NB4 (cell line): ENCODE data around the gene EHMT1.
"Not testable (repeated sequence)": the region's sequence is repeated elsewhere in the genome, so short reads cannot be mapped to it uniquely, and the experiment has no call there.

Experiments
- DNase-seq: peaks from one replicate; pipeline ENCODE4 v3.0.0; 2010; ENCODE audit warnings: low read depth
- H3K4me3 ChIP-seq: one replicate; pipeline ENCODE4 v1.5.1; 2011; ENCODE audit warnings: mild to moderate bottlenecking, low read depth, low read length, moderate library complexity
- MYC ChIP-seq: IDR thresholded peaks from 2 replicates; pipeline ENCODE4 v1.6.1; 2011; ENCODE audit warnings: low read depth, low read length
- POLR2A ChIP-seq: IDR thresholded peaks from 2 replicates; pipeline ENCODE4 v1.6.1; 2011; ENCODE audit warnings: mild to moderate bottlenecking; ENCODE audit not compliant: insufficient read length; ENCODE audit errors: extremely low read depth
- TF ChIP-seq, protein P1 (sequence below): IDR thresholded peaks from 2 replicates; pipeline ENCODE4 v1.6.1; 2011; ENCODE audit warnings: low read depth, low read length
- TF ChIP-seq, protein P2 (sequence below): IDR thresholded peaks from one replicate; pipeline ENCODE4 v1.5.1; 2012; ENCODE audit warnings: low read depth, low read length

EHMT1 gene

DNA sequence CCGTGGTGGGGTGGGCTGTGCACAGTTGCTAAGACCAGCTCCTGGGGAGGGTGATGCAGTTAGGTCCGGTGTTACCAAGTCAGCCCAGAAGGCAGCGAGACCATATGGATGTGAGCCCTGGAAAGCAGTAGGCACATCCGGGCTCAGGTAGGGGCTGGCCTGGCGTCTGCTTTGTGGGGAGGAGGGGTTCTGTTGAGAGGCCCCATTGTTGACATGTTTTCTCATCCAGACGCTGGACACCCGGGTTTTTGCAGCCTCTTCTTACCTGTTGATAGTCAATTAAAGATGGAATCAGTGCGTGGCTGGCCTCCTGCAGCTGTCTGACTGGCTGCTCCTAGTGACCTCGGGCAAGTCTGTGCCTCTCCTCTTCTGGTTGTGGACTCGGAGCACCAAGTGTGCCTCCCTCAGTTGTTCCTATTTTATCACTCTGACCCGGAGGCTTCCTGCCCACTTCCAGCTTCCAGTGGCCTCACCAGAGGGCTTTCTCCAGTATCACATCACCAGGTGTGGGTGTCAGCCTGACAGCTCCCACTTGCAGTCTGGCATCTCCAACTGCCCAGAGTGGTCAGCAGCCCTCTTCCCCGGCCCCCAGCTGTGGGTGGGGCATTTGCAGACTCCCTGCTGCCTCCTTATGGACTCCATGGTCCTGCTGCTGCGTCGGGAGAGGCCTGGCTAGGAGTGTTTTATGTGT lies 90.8 kb downstream of the EHMT1 start:
- no peak overlapping the region for H3K4me3 ChIP-seq
- TF ChIP-seq POLR2A (no peak), MYC (no peak)
- TF ChIP-seq, protein P1, sequence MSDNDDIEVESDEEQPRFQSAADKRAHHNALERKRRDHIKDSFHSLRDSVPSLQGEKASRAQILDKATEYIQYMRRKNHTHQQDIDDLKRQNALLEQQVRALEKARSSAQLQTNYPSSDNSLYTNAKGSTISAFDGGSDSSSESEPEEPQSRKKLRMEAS: no peak
- TF ChIP-seq, protein P2, sequence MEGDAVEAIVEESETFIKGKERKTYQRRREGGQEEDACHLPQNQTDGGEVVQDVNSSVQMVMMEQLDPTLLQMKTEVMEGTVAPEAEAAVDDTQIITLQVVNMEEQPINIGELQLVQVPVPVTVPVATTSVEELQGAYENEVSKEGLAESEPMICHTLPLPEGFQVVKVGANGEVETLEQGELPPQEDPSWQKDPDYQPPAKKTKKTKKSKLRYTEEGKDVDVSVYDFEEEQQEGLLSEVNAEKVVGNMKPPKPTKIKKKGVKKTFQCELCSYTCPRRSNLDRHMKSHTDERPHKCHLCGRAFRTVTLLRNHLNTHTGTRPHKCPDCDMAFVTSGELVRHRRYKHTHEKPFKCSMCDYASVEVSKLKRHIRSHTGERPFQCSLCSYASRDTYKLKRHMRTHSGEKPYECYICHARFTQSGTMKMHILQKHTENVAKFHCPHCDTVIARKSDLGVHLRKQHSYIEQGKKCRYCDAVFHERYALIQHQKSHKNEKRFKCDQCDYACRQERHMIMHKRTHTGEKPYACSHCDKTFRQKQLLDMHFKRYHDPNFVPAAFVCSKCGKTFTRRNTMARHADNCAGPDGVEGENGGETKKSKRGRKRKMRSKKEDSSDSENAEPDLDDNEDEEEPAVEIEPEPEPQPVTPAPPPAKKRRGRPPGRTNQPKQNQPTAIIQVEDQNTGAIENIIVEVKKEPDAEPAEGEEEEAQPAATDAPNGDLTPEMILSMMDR: no peak
- no peak for DNase-seq

DNA sequence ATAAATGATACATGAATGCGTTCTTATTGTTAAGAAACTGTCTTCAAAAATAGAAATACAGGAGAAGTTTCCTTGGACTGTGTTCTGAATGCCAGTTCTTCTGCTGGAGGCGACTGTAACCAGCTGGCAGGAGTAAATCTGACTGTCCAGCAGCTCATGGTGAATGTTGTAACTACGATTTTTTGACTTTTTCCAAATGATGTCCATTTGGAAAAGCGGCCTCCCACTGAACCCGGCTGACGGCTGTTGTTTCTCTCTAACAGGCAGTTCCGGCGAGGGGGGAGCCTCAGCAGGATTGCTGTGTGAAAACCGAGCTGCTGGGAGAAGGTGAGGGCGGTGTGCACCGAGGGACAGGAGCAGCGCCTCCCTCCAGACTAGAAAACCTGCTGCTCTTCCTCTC lies 91.9 kb downstream of the EHMT1 start:
- TF ChIP-seq, protein P2: no peak
- no peak for TF ChIP-seq MYC
- no peak for TF ChIP-seq POLR2A
- TF ChIP-seq, protein P1: no peak
- DNase-seq: no peak

DNA sequence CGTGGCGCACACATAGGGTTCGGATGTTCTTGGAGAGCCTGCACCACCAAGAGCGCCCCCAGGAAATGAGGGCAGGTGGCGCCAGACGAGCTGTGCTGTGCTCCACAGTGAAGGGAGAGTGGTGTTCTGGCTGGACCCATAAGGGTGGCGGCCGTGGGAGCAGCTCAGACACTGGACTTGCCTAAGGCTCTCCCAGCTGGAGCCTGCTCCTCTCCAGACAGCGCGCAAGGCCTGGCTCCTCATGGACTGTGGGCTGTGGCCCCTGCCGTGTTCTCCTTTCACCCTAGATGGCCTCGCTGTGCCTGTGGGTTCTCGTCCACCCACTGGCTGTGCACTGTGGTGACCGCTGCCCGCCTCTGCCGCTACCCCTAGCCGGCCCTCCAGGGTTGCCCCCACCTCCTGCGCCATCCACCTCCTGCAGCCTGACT lies 92.9 kb downstream of the EHMT1 start:
- DNase-seq: no peak
- TF ChIP-seq, protein P2: no peak
- TF ChIP-seq, protein P1: no peak
- TF ChIP-seq MYC (no peak), POLR2A (no peak)
- H3K4me3 ChIP-seq: no peak overlapping the region

More for the DNA sequence above, 91.9 kb downstream of the EHMT1 start:
- no peak overlapping the region for H3K4me3 ChIP-seq

DNA sequence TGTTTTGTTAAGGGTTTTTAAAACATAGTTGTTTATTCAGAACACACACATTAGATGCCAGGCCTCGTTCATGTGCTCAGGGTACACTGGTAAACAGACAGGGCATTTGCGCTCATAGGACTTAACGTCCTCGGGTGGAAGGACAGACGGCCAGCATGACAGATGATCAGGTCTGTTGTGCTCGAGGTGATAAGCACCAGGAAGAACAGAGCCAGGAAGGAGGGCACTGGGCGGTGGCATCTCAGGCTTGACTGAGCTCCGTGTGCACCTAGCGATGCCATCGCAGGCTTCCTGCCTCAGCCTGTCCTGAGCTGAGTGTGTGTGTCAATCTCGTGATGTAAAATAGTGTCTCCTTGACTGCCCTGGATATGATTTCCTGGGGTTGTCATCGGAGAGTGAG lies 96.5 kb downstream of the EHMT1 start:
- TF ChIP-seq, protein P1: no peak
- TF ChIP-seq MYC (no peak), POLR2A (no peak)
- TF ChIP-seq, protein P2: no peak
- no peak for DNase-seq
- no peak overlapping the region for H3K4me3 ChIP-seq

DNA sequence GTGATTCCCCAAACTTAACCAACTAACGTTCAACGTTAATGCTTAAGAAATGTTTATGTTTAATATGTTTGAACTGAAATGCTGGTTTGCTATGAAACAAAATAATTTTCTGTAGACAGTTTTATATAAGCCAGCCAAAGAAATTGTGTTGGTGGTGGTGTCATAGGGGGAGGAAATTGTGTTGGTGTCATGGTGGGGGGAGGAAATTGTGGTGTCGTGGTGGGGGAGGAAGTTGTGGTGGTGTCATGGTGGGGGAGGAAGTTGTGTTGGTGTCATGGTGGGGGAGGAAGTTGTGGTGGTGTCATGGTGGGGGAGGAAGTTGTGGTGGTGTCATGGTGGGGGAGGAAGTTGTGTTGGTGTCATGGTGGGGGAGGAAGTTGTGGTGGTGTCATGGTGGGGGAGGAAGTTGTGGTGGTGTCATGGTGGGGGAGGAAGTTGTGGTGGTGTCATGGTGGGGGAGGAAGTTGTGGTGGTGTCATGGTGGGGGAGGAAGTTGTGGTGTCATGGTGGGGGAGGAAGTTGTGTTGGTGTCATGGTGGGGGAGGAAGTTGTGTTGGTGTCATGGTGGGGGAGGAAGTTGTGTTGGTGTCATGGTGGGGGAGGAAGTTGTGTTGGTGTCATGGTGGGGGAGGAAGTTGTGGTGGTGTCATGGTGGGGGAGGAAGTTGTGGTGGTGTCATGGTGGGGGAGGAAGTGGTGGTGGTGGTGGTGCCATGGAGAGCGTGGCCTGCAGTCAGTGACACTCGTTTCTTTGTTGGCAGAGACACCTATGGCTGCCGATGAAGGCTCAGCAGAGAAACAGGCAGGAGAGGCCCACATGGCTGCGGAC lies 97.3 kb downstream of the EHMT1 start:
- DNase-seq: peak; percentile 23
- H3K4me3 ChIP-seq: not testable (repeated sequence)

DNA sequence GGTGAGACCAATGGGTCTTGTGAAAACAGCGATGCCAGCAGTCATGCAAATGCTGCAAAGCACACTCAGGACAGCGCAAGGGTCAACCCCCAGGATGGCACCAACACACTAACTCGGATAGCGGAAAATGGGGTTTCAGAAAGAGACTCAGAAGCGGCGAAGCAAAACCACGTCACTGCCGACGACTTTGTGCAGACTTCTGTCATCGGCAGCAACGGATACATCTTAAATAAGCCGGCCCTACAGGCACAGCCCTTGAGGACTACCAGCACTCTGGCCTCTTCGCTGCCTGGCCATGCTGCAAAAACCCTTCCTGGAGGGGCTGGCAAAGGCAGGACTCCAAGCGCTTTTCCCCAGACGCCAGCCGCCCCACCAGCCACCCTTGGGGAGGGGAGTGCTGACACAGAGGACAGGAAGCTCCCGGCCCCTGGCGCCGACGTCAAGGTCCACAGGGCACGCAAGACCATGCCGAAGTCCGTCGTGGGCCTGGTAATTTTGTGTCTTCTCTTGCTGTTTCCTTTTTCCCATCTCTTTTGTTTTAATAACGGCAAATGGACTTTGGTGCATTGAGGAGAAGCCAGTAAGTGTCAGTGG lies 98.0 kb downstream of the EHMT1 start:
- no peak for TF ChIP-seq MYC
- TF ChIP-seq, protein P2: no peak
- H3K4me3 ChIP-seq: no peak overlapping the region
- DNase-seq: no peak
